Fibroblast of skin of left biceps (primary cell): ENCODE data around the gene CEP89.
"Not testable (repeated sequence)": the region's sequence is repeated elsewhere in the genome, so short reads cannot be mapped to it uniquely, and the experiment has no call there.

Source experiments
- DNase-seq, 2 experiments: peaks; one replicate each; pipeline ENCODE4 v3.0.0-alpha.2; 2013; ENCODE audit warnings: low read depth in 2 of 2

The CEP89 gene

DNA sequence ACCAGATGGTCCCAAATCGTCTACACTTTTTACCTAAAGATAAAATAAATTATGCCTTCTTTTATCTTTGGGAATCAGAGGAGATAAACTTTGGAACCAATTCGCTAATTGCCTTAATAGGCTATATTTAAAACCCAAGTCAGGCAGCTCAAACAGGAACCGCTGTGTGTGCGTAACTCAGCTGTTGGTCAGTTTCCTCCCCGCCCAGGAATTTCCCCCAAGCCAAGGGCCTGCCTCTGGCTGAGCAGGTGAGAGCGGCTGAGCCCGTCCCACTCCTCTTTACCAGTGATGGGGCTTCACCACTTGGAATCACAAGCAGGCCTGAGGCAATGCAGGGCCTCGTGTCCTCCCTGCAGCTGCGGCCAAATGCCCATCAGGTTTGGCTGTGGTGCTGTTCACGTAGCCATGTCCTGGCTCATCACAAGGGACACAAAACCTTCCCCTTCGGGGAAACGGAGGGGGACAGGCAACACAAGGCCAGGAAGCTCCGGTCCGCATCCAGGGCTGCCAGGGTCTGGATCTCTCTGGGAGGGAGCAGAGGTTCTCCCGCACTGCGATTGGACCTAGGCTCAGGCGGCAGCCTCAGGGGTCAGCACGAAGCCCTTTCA lies 101.7 kb downstream of the CEP89 start:
- DNase-seq, result no peak

DNA sequence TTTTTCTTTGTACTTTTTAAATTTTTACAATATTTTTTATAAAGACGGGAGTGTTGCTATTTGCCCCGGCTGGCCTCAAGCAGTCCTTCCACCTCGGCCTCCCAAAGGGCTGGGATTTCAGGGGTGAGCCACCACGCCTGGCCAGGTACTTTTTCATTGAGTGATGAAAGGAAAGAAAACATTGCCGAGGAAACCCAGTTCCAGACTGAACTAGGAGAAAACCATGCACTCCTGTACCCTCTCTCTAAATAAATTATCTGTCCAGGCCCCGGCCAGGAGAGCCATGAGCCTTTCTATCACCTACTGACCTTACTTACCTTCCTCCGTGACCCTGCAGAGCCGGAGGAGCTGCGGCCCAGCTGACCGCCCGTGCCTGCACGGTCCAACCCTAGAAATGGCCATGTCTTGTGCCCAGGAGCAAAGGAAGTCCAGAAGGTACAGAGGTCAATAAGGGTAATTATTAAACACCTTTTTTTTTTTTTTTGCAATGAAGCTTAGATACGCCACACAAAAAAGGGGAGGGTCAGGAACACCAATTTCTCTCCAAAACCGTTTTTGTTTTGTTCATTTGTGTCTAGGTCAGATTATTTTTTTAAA lies 102.3 kb downstream of the CEP89 start, which contains the start of gene SLC7A9:
Gene SLC7A9 (minus strand): TSS at position 399 of the 597 bp plus-strand sequence. CDS start 1,233 bp downstream, outside the sequence.
- no peak for DNase-seq

DNA sequence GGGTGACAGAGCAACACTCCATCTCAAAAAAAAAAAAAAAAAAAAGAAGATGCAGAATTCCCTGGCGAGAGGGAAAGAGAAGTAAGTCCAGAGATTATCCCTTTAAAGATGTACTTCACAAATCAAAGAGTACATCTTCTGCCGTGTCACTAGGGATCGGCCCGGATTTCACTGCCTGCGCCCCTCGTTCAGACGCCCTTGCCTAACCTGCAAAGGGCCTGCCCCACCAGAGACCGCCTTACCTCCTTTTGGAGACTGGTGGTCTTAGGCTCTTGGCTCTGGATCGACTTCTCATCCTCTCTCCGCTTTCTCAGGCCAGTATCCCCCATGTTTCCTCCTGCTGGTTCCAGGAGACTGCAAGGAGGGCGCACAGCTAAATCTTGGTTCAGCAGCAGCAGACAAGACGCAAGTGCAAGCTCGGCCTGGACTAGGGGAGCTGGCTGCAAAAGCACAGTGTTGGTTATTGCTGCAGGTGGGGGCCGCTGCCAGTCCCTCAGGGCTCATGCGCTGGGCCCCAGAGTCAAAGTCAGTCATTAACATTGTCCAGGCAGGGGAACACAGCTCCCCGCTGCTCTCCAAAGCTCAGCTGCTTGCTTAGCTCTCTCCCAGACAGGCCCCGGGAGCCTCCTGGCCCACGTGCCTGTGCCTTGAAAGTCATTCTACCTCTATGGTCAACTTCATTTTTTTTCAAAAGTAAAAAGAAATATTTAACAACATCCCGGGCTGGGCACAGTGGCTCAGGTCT lies 103.4 kb downstream of the CEP89 start:
- no peak for DNase-seq

DNA sequence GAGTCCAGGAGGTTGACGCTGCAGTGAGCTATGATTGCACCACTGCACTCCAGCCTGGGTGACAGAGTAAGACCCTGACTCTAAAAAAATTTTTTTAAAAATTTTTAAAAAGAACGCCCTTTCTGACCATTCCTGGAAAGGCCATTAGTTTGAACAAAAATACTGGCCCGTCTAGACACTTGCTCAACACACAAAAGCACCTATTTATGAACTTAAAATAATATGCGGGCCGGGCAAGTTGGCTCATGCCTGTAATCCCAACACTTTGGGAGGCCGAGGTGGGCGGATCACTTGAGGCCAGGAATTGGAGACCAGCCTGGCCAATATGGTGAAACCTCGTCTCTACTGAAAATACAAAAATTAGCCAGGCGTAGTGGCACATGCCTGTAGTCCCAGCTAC lies 104.3 kb downstream of the CEP89 start:
- DNase-seq, result not testable (repeated sequence)

DNA sequence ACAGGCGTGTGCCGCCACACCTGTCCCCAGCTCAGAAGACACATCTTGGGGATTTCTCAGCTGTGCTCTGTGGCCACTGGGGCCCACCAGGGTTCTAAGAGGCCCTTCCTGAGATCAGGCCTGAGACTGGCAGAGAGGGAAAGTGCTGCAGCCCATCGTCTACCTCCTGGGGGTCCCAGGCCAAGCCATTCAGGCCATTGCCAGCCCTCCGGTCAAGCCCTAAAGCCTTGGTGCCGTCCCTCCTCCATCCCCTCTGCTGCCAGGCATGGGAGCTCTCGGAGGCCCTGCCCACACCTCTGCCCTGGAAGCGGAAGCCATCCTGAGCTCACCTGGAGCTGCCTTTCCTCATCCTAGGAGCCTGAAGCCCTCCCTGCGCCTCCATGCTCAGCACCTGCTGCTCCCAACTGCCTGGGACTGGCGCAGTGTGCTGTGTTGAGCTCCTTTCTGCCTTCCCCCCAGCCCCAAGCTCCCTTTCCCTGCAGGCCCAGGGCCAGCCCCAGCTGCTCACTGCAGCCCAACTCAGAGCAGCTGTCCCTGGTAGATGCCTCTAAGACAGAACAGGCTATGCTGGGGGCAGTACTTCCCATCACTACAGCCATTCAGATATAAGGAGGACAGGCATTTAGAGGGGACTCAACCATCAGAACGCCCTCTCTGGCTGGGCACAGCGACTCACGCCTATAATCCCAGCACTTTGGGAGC lies 105.0 kb downstream of the CEP89 start:
- no peak for DNase-seq

DNA sequence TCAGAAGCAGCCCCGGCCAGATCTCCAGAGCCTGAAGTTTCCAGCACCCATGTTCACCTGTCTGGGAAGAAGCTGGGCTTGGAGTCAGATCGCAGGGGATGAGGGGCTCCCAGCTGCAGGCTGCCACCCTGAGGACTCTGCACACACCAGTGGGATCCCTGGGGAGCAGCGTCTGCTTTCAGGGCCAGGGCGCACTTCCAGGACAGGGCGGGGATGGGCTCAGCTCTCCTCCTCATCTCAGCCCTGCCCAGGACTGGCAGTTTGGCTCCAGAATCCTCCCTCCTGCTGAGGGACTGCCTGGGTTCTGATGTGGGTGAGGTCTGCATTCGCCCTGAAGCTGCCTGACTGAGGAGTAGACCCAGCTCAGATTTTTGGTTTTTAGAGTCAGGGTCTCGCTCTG lies 105.7 kb downstream of the CEP89 start:
- DNase-seq, result no peak

DNA sequence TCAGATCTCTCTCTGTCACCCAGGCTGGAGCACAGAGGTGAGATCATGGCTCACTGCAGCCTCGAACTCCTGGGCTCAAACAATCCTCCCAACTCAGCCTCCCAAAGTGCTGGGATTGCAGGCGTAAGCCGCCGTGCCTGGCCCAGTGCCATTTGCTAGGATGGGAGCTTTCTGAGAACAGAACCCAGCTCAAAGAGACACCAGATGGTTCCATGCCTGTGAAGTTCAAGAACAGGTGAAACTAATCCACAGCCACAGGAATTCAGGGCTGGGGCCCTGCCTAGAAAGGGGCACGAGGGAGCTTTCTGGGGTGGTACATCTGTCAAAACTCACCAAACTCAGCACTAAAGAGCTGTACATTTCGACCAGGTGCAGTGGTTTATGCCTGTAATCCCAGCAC lies 106.4 kb downstream of the CEP89 start:
- no peak for DNase-seq

DNA sequence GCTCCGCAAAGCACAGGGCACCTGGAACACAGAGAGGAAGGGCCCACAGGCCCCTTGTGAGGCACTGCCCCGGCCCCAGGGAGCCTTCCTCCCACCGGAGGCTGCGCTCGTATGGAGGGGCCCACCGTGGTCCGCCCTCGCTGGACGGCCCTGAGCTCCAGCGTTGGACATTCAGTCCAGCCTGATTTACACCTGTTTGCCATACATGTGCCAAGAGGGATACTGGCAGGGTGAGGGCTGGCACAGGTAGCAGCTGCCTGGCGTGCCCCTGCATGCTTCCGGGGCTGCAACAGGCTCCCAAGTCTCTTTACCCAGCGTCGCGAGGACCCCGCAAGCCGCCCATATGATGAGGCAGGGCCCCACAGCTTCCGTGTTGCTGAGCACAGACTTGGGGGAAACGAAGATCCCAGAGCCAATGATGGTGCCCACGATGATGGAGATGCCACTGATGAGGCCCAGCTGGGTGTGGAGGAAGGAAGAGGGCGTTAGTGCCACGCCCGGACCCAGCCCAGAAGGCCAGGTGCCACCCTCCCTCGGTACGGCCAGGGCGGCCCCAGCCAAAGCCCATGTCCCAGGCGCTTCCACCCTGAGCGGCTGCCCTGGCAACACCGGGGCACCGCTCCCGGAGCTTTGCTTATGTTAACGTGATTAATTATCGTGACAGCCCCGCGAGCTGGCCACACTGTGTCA lies 107.3 kb downstream of the CEP89 start:
- DNase-seq, result no peak

DNA sequence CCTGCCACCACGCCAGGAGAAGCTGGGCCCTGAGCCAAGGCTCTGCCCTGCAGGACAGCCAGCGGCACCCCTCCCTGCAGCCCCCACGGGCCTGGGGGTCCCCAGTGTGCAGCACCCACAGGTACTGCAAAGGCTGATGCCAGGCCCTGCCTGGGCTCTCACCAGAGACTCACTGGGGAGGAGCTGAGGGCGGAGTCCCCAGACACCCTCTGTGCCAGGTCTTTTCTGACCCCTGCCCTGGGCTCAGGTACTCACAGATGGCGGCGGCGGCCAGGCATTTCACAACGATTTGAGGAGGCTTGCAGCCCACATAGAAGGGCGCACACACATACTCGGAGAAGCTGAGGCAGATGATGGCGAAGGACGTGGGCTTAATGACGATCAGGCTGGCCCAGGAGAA lies 107.9 kb downstream of the CEP89 start:
- DNase-seq, result no peak

DNA sequence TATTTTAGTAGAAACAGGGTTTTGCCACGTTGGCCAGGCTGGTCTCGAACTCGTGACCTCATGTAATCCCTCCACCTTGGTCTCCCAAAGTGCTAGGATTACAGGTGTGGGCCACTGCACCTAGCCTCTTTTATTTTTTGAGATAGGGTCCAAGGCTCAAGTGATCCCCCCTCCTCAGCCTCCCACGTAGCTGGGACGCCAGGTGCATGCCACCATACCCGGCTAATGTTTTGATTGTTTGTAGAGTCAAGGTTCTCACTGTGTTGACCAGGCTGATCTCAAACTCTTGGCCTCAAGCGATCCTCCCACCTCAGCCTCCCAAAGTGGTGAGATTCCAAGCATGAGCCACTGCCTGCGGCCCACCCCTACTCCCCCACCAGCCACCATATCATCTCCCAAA lies 108.5 kb downstream of the CEP89 start:
- no peak for DNase-seq

DNA sequence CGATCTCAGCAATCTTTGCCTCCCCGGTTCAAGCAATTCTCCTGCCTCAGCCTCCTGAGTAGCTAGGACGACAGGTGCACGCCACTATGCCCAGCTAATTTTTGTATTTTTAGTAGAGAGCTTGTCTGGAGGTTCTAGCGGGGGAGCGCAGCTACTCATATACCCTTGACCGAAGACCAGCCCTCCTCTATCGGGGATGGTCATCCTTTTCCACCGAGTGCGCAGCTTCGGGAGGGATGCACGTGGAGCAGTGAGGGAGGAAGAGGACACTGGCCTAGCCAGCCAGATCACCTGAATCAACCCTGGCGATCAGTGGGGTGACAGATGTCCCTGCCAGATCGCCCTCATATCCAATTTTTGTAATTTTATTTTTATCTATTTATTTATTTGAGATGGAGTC lies 109.0 kb downstream of the CEP89 start:
- DNase-seq, result no peak

DNA sequence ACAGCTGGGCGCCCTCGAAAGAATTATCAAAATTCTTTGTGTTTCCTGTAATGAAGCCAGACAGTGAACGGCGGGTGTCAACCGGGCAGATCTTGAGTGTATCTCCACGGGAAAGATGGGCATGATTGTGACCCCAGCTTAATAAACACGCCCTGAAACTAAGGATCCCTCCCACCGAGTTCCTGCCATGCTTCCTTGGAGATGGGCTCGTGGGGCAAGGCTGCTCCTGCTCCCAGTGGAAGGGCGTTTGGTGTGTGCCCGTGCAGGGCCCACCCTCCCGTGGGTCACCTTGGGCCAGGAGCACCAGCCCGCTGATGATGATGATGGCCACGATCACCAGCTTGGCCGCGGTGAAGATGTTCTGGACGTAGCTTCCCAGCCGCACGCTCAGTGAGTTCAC lies 109.6 kb downstream of the CEP89 start:
- no peak for DNase-seq

DNA sequence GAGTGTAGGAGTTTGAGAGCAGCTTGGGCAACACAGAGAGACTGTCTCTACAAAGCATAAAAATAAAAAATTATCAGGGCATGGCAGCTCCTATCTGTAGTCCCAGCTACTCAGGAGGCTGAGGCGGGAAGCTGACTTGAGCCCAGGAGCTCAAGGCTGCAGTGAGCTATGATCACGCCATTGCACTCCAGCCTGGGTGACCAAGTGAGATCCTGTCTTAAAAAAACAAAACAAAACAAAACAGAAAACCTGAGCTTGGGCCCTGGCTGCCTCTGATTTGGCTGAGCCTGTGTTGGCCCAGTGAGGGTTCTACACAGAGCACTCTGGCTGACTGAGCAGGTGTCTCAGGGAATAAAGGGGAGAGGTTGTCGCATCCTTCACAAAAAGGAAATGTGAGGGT lies 110.2 kb downstream of the CEP89 start:
- DNase-seq, result no peak

DNA sequence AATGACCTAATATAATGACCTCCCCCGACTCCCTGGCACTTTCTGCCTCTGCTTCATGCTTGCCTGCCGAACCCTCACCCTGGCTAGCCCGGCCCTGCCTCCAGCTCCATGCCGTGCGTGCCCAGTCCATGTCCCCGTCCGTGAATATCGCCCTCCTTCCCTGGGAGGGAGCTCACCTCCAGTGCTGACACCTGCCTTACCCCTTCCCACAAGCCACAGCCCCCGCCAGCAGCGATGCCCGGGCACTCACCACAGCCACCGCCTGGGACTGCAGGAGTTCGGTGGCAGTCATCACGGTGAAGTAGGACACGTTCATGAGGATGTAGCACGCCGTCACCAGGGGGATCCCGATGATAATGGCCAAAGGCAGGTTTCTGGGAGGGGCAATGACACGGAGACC lies 112.2 kb downstream of the CEP89 start:
- no peak for DNase-seq

DNA sequence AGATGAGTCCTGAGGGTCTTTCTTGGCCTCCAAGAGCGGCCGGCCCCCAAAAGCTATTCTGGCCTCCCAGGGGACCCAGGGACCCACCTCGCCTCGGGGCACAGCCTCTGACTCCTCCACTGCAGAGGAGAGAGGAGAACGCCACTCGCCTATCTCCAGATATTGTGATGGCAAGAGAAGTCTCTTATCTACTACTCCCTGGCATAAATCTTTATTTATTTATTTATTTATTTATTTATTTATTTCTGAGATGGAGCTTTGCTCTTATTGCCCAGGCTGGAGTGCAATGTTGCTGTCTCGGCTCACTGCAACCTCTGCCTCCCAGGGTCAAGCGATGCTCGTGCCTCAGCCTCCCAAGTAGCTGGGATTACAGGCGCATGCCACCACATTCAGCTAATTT lies 113.2 kb downstream of the CEP89 start:
- no peak for DNase-seq

DNA sequence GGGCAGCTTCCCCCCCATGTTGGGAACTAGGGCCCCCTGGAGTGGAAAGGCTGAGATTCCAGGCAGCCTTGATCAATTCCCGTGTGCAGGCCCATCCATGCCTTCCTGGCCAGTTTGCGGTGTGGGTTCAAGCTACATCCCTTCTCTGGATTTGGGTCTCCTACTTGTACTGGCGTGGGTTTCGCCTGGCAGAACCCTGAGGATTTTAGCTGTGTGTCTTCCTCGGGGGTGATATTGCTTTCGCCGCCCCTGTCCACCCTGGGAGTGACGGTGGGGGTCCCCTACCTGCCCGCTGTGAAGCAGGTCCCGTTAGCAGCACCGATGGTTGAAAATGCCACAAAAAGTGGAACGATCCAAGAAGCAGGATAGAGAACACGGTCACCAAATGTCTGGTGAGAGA lies 113.6 kb downstream of the CEP89 start:
- DNase-seq, result no peak

DNA sequence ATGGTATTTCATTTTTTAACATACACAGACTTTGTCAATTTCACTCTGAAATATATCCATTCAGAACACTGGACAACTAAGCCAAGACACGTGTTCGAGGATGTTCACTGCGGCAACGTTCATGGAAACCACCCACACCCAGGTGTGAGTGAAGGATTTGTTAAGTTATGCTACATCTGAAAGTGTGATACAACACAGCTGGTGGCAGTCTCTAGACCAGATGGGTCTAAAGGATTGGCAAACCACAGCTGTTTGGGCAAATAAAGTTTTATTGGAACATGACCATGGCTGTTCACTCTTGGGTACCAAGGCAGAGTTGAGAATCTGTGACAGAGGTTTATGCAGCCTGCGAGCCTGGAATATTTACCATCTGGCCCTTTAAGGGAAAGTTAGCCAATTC lies 114.2 kb downstream of the CEP89 start:
- no peak for DNase-seq

DNA sequence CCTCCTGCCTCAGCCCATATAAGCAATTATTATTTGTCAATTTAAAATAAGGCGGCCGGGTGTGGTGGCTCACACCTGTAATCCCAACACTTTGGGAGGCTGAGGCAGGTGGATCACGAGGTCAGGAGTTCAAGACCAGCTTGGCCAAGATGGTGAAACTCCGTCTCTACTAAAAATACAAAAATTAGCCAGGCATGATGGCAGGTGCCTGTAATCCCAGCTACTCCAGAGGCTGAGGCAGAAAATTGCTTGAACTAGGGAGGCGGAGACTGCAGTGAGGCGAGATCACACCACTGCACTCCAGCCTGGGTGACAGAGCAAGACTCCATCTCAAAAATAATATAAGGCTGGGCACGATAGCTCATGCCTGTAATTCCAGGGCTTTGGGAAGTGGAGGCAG lies 114.9 kb downstream of the CEP89 start:
- DNase-seq, result not testable (repeated sequence)

DNA sequence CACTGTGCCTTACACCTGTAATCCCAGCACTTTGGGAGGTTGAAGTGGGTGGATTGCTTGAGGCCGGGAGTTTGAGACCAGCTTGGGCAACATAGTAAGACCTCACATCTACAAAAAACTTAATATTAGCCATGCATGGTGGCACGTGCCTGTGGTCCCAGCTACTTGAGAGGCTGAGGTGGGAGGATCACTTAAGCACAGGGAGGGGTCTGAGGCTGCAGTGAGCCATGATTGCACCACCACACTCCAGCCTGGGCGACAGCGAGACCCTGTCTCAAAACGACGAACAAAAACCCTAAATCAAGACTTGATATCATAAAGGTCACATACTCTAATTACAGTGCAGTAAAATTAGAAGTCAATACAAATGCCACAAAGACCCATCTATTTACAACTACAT lies 119.5 kb downstream of the CEP89 start:
- no peak for DNase-seq

DNA sequence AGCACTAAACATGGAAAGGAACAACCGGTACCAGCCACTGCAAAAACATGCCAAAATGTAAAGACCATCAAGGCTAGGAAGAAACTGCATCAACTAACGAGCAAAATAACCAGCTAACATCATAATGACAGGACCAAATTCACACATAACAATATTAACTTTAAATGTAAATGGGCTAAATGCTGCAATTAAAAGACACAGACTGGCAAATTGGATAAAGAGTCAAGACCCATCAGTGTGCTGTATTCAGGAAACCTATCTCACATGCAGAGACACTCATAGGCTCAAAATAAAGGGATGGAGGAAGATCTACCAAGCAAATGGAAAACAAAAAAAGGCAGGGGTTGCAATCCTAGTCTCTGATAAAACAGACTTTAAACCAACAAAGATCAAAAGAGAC lies 123.7 kb downstream of the CEP89 start:
- not testable (repeated sequence) for DNase-seq

DNA sequence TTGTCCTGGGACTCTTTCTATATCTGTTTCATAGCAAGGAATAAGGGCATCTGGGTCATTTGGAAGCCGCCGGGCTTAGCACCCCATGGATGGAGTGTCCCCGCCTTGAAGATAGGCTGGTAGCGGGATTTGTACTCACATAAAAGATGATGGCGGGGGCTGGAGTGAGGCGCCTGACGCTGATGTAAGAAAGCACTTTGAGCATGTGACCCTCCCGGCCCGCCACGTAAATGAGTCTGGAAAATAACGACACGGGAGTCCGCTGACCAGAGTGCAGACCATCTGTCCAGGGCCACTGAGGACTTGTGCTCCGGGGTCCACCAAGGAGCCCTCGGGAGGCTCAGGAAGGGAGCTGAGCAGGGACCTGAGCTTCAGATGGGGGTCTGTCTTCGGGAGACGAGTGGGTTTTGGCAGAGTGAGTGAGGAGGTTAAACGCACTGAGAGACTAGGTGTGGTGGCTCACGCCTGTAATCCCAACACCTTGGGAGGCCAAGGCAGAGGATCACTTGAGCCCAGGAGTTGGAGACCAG lies 128.0 kb downstream of the CEP89 start:
- DNase-seq, result no peak

DNA sequence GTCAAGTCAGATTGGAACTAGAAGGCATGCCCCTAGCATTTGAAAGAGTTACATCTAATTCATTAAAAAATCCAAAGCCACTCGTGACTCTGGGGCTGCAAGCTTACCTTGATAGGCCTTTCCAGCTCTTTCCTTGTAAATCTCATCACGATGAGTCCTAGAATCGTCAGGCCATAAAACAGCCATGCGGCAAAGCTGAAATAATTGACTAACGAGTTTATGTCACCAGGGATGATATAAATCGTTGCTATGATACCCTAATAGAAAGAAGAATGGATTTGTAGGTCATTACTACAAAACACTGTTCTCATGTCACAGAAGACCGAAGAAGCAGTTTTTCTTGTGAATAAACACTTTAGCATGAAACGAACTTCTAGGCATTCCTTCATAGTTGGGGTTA lies 129.7 kb downstream of the CEP89 start:
- DNase-seq, result no peak
